DOHH2 (cell line): ENCODE measurements around the gene KCNQ1OT1.

ENCODE experiments used
- EZH2phosphoT487 ChIP-seq: fragments of 200-600 bp; sonication (generic); IDR thresholded peaks from 2 replicates; pipeline ENCODE4 v1.6.1; 2017; ENCODE audit warnings: borderline replicate concordance, mild to moderate bottlenecking, antibody characterized with exemption, low read length, moderate library complexity, mixed read lengths
- TF ChIP-seq, protein P1 (sequence below): fragments of 200-600 bp; sonication (generic); IDR thresholded peaks from one replicate; pipeline ENCODE4 v1.5.1; 2014; ENCODE audit warnings: antibody characterized with exemption, mild to moderate bottlenecking, low read depth, low read length; ENCODE audit not compliant: poor library complexity, severe bottlenecking

DNA sequence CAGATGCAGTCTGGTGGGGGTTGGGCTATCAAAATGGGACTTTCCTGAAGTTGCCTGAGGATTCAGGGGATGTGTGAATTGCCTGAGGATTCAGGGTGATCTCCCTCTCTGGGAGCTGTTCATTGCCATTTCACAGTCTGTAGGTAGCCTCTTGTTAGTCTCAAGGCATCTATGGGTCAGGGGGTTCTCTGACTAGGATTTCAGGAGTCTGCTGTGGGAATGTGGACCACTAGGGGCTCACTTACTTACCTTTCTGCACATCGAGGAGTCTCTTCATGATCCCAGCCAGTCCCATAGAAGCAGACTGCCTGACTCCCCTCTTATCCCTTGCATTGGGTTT lies 54.0 kb downstream of the KCNQ1OT1 start:
- TF ChIP-seq, protein P1, sequence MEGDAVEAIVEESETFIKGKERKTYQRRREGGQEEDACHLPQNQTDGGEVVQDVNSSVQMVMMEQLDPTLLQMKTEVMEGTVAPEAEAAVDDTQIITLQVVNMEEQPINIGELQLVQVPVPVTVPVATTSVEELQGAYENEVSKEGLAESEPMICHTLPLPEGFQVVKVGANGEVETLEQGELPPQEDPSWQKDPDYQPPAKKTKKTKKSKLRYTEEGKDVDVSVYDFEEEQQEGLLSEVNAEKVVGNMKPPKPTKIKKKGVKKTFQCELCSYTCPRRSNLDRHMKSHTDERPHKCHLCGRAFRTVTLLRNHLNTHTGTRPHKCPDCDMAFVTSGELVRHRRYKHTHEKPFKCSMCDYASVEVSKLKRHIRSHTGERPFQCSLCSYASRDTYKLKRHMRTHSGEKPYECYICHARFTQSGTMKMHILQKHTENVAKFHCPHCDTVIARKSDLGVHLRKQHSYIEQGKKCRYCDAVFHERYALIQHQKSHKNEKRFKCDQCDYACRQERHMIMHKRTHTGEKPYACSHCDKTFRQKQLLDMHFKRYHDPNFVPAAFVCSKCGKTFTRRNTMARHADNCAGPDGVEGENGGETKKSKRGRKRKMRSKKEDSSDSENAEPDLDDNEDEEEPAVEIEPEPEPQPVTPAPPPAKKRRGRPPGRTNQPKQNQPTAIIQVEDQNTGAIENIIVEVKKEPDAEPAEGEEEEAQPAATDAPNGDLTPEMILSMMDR: no peak
- no peak for TF ChIP-seq EZH2phosphoT487
